Left ventricle myocardium inferior (tissue), 1 donor: ENCODE measurements around the gene FARP2. TPM values are rescaled to one million over a fixed set of nuclear protein-coding genes. Genes with fewer than 3 reads are reported as not detected.

Experiments used
- DNase-seq: peaks from one replicate; pipeline ENCODE4 v3.0.0-alpha.2; 2020
- H3K27ac ChIP-seq: fragments of 200-600 bp; replicated peaks from 2 replicates; pipeline ENCODE4 v1.8.0; 2021
- H3K27me3 ChIP-seq: fragments of 200-600 bp; 2 replicates; pipeline ENCODE4 v1.8.0; 2021; ENCODE audit warnings: low read depth
- H3K36me3 ChIP-seq: fragments of 200-600 bp; 2 replicates; pipeline ENCODE4 v1.8.0; 2021
- H3K4me1 ChIP-seq: fragments of 200-600 bp; 2 replicates; pipeline ENCODE4 v1.8.0; 2021
- H3K4me3 ChIP-seq: fragments of 200-600 bp; 2 replicates; pipeline ENCODE4 v1.8.0; 2021; ENCODE audit warnings: mild to moderate bottlenecking, moderate library complexity
- H3K9me3 ChIP-seq: fragments of 200-600 bp; replicated peaks from 2 replicates; pipeline ENCODE4 v1.8.0; 2021
- intact Hi-C: fragments of 100-400 bp; cut with micrococcal nuclease; formaldehyde crosslinking; loops from one replicate; pipeline ENCODE4 v1.11.0; 2022
- total RNA-seq: library from RNA; stranded (reverse); fragmentation: NEBNext Ultra II Directional; extraction: Animal tissue kit (Norgen Biotek cat#: 25700); gene quantifications from one replicate; pipeline ENCODE4 v1.2.1, GENCODE V29; 2021
- TF ChIP-seq, protein P1 (sequence below): fragments of 200-600 bp; IDR thresholded peaks from 2 replicates; pipeline ENCODE4 v1.8.0; 2021; ENCODE audit warnings: antibody characterized with exemption, mild to moderate bottlenecking, borderline replicate concordance
- donor health status: DM: no; HTN: yes; CAD: no; lungs with severe emphysema.

FARP2 gene
- total RNA-seq, 1 donor from 2014 or later: 16.5 TPM

DNA sequence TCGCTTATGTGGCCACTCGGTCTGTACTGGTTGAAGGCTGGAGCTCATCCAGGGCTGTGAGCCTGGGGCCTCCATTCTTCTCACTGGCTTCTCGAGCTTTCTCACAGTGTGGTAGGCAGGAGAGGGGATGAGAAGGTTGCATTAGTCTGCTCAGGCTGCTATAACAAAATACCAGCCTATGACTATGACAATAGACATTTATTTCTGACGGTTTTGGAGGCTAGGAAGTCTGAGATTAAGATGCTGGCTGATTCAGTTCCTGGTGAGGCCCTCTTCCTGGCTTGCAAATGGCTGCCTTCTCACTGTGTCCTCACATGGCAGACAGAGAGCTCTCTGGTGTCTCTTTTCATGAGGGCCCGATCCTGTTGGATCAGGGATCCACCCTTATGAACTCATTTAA lies 158.5 kb downstream of the FARP2 start:
- Histone ChIP-seq H3K27me3 (peaks cover 10% of the 10 kb centered on the region), H3K27ac (no peak overlapping the region), H3K36me3 (no peaks in the 10 kb centered on the region), H3K9me3 (no peaks in the 10 kb centered on the region), H3K4me3 (no peak overlapping the region), H3K4me1 (peaks cover 2% of the 10 kb centered on the region)
- TF ChIP-seq, protein P1, sequence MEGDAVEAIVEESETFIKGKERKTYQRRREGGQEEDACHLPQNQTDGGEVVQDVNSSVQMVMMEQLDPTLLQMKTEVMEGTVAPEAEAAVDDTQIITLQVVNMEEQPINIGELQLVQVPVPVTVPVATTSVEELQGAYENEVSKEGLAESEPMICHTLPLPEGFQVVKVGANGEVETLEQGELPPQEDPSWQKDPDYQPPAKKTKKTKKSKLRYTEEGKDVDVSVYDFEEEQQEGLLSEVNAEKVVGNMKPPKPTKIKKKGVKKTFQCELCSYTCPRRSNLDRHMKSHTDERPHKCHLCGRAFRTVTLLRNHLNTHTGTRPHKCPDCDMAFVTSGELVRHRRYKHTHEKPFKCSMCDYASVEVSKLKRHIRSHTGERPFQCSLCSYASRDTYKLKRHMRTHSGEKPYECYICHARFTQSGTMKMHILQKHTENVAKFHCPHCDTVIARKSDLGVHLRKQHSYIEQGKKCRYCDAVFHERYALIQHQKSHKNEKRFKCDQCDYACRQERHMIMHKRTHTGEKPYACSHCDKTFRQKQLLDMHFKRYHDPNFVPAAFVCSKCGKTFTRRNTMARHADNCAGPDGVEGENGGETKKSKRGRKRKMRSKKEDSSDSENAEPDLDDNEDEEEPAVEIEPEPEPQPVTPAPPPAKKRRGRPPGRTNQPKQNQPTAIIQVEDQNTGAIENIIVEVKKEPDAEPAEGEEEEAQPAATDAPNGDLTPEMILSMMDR: no peak
- intact Hi-C loops: no loop called here
- DNase-seq: no peak

DNA sequence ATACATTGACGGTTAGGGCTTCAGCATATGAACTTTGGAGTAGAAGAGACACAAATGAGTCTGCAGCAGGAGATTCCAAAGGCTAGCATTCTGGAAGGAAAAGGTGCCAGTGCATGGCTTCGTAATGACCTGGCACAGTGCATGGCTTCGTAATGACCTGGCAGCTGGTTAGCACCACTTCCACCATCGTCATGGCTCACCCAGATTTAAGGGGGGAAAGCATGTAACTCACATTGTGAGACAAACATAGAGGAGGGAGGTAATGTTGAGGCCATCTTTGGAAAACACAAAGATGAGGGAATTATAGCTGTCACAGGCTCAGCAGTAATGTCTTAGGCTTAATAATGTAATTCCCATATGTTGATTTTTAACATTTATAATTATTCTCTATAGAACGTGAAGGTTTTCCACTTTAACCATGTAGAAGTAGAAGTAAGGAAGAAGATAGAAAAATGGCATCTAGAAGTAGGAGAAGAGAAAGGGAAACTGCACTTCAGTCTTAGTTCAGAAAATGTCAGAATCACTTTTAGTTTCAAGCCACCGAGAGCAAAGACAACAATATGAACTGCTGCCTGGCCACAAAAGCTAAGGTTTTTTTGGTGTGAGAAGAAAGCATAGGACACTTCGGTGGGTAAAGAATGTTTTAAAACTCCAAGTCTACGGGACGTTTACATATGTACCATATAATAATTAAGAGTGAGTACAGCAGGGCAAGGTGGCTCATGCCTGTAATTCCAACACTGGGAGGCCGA lies 159.1 kb downstream of the FARP2 start:
- Histone ChIP-seq H3K27ac (no peak overlapping the region), H3K4me1 (no peaks in the 10 kb centered on the region), H3K27me3 (peaks cover 16% of the 10 kb centered on the region), H3K4me3 (no peak overlapping the region), H3K36me3 (no peaks in the 10 kb centered on the region), H3K9me3 (no peaks in the 10 kb centered on the region)
- no peak for DNase-seq
- TF ChIP-seq, protein P1: no peak
- intact Hi-C loops: no loop called here

DNA sequence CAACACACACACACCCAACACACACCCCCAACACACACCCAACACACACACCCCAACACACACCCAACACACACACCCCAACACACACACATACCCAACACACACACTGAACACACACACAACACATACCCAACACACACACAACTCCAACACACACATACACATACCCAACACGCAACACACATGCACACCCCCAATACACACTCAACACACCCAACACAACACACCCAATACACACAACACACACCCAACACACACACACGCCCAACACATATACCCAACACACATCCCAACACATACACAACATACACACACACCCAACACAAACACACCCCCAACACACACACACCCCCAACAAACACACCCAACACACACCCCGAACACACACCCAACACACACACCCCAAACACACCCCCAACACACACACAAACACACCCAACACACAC lies 160.5 kb downstream of the FARP2 start:
- H3K9me3 ChIP-seq: no peaks in the 10 kb centered on the region
- H3K36me3 ChIP-seq: no peaks in the 10 kb centered on the region
- no peak overlapping the region for H3K4me3 ChIP-seq
- no peaks in the 10 kb centered on the region for H3K4me1 ChIP-seq
- TF ChIP-seq, protein P1: no peak
- H3K27ac ChIP-seq: no peak overlapping the region
- no peak for DNase-seq
- H3K27me3 ChIP-seq: peaks cover 28% of the 10 kb centered on the region
- intact Hi-C loops: no loop called here

DNA sequence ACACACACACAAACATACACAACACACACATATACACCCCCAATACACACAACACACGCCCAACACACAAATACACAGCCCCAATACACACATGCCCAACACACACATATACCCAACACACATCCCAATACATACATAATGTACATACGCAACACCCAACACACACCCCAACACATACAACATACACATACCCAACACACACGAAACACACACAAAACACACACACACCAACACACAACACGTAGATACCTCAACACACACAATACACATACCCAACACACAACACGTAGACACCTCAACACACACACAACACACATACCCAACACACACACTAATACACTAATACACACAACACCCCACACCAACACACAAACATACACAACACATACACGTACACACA lies 161.2 kb downstream of the FARP2 start:
- intact Hi-C loops: no loop called here

DNA sequence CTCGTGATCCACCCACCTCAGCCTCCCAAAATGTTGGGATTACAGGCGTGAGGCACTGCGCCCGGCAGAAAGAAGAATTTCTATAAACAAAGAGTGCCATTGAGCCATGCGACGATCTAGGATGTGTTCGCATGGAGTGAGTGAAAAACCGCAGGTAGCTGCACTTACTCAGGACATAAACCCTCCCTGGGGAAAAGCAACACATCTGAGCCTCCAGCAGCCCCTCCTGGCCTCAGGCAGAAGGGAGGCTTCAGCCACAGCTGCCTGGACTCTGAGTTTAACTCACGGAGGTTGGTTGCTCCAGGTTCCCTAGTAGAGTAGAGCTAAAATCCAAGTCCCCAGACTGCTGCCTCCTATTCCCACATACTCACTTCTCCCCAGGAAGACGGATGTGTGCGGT lies 163.6 kb downstream of the FARP2 start:
- no peak for DNase-seq
- Histone ChIP-seq H3K4me3 (no peak overlapping the region), H3K36me3 (no peaks in the 10 kb centered on the region), H3K27me3 (peaks cover 41% of the 10 kb centered on the region), H3K27ac (no peak overlapping the region), H3K4me1 (no peaks in the 10 kb centered on the region), H3K9me3 (no peaks in the 10 kb centered on the region)
- TF ChIP-seq, protein P1: no peak
- intact Hi-C loops: no loop called here

More for the DNA sequence above, 161.2 kb downstream of the FARP2 start:
- Histone ChIP-seq H3K27me3 (peaks cover 35% of the 10 kb centered on the region), H3K36me3 (no peaks in the 10 kb centered on the region), H3K27ac (no peak overlapping the region), H3K9me3 (no peaks in the 10 kb centered on the region), H3K4me1 (no peaks in the 10 kb centered on the region), H3K4me3 (no peak overlapping the region)
- no peak for DNase-seq
- TF ChIP-seq, protein P1: no peak
